Activated CD4-positive, alpha-beta T cell treated with anti-CD3 and anti-CD28 coated beads for 48 hours (primary cell): ENCODE results near the gene TRIM49.
"Not testable (repeated sequence)": the region's sequence is repeated elsewhere in the genome, so short reads cannot be mapped to it uniquely, and the experiment has no call there.

ENCODE experiments used
- DNase-seq: peaks from one replicate; pipeline ENCODE4 v3.0.0-alpha.2; 2020

The TRIM49 gene, protein sequence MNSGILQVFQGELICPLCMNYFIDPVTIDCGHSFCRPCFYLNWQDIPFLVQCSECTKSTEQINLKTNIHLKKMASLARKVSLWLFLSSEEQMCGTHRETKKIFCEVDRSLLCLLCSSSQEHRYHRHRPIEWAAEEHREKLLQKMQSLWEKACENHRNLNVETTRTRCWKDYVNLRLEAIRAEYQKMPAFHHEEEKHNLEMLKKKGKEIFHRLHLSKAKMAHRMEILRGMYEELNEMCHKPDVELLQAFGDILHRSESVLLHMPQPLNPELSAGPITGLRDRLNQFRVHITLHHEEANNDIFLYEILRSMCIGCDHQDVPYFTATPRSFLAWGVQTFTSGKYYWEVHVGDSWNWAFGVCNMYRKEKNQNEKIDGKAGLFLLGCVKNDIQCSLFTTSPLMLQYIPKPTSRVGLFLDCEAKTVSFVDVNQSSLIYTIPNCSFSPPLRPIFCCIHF

GRCh38 chr11:89808475-89808874 is at the start of gene TRIM49:
Gene TRIM49, minus strand, starts transcription at chr11:89808575. Its CDS starts 4,106 bp downstream, at chr11:89804469.
- DNase-seq = not testable (repeated sequence)

DNA sequence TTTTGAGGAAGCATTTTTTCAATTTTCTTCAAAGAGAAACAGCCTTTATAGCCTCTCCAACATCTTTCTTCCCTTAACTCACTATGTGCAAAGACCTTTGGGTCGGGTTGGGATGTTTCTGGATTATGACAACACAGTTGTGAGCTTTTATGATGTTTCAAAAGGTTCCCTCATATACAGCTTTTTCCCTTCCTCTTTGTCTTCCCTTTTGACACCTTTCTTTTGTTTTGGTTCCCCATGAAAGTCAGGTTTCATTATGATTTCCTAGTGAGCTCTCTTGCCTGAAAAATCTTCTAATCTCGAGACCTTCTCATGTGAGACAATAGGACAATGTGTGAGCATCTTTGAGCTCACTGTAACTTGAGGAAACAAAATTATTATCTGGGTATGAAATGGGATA is 18.3 kb upstream of the TRIM49 start:
- DNase-seq = not testable (repeated sequence)

DNA sequence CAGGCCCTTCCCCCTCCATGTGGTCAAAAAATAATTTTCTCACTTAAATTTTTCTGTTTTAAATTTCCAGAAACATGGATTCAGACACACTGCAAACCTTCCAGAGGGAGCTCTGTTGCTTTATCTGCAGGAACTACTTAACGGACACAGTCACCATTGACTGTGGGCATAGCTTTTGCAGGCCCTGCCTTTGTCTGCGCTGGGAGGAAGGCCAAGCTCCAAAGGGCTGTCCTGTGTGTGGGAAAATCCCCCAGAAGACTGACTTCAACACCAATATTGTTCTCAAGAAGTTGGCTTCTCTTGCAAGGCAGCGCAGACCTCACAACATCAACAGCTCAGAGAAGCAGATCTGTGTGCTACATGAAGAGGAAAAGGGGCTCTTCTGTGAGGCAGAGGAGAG is 11.6 kb upstream of the TRIM49 start:
- not testable (repeated sequence) for DNase-seq

GRCh38 chr11:89813535-89813934 is 5.2 kb upstream of the TRIM49 start:
- DNase-seq = not testable (repeated sequence)

DNA sequence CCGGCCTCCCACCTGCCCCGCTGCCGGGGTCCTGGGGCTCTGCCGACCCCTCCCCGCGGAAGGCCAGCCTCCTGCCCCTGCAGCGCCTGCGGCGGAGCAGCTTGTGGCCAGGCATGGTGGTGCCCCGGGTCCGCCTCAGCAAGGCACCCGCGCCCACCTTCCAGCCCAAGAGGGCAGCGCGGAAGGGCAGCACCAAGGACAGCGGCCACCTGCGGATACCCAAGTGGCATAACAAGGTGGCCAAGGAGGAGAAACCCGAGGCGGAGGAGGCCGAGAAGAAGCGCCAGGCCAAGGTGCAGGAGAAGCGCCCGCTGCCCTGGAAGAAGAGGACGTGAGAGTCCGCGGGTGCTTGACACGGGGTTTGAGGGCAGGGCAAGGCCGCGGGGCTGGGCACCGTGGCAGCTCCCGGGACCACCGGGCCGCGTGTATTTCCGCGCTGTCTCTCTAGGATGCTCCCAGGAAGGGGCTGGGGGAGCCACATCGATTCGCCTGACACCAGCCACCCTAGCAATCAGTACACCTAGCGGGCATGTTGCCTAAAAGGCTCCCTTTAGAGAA is 20.8 kb downstream of the TRIM49 start:
- DNase-seq = not testable (repeated sequence)

DNA sequence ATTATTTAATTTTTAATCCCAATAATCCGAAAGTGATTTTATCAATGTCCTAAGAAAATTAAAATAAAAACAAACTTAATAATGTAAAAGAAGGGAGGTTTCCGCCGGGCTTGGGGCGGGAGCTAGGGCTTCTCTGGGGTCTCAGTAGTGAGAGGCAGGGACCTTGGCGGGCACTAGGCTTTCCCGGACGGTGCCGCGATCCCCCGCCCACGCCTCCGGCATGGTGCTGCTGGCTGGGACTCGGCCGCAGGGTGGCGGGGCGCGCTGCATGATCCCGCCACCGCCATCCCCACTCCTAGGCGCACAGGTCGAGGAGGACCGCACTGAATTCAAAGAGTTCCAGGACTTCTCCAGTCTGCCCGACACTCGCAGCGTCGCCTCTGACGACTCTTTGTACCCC is 22.6 kb downstream of the TRIM49 start:
- DNase-seq = not testable (repeated sequence)

GRCh38 chr11:89750822-89751221 is 57.6 kb downstream of the TRIM49 start:
- not testable (repeated sequence) for DNase-seq
